ENCODE results near the gene PIK3AP1.
"Not testable (repeated sequence)": the region's sequence is repeated elsewhere in the genome, so short reads cannot be mapped to it uniquely, and the experiment has no call there.

Gene PIK3AP1

GRCh38 chr10:96720422-96721206 lies at the start of gene PIK3AP1:
Gene PIK3AP1, minus strand, starts transcription at chr10:96720514. Its CDS starts 120 bp downstream, at chr10:96720394.
- no peak within 1 kb of the TSS for H3K27ac ChIP-seq (ENCODE audit: low read length)
- H3K9me3 ChIP-seq (ENCODE audit: insufficient read depth, low read depth, low read length), result no peaks in the 10 kb centered on the region
- H3K9ac ChIP-seq (ENCODE audit: low read depth, low read length), result peak within 1 kb of the TSS; percentile 66; the same call in 1 of the 2 replicates
- no peaks in the 10 kb centered on the region for H3K36me3 ChIP-seq (ENCODE audit: insufficient read depth, low read depth, low read length)
- H3K4me1 ChIP-seq (ENCODE audit: insufficient read depth, low read length), result peaks cover 4% of the 10 kb centered on the region; the same call in 1 of the 2 replicates
- peak within 1 kb of the TSS; percentile 77 for H3K4me3 ChIP-seq (ENCODE audit: low read length)
- peaks cover 23% of the 10 kb centered on the region for H3K27me3 ChIP-seq (ENCODE audit: insufficient read depth, low read length)

- Histone ChIP-seq H3K9me3 (ENCODE audit: insufficient read depth, low read depth, low read length) (peaks cover 13% of the 10 kb centered on the region), H3K9ac (ENCODE audit: low read depth, low read length) (no peak overlapping the region), H3K4me3 (ENCODE audit: low read length) (no peak overlapping the region)
Measured at GRCh38 chr10:96768136-96768535, 47.8 kb upstream of the PIK3AP1 start.

GRCh38 chr10:96767611-96768010 lies 47.3 kb upstream of the PIK3AP1 start:
- no peaks in the 10 kb centered on the region for H3K4me1 ChIP-seq (ENCODE audit: insufficient read depth, low read length)
- H3K9me3 ChIP-seq (ENCODE audit: insufficient read depth, low read depth, low read length), result peaks cover 11% of the 10 kb centered on the region
- no peaks in the 10 kb centered on the region for H3K36me3 ChIP-seq (ENCODE audit: insufficient read depth, low read depth, low read length)

More at GRCh38 chr10:96768136-96768535, 47.8 kb upstream of the PIK3AP1 start:
- H3K27ac ChIP-seq (ENCODE audit: low read length), result no peak overlapping the region
- no peaks in the 10 kb centered on the region for H3K36me3 ChIP-seq (ENCODE audit: insufficient read depth, low read depth, low read length)
- no peaks in the 10 kb centered on the region for H3K27me3 ChIP-seq (ENCODE audit: insufficient read depth, low read length)
- H3K4me1 ChIP-seq (ENCODE audit: insufficient read depth, low read length), result no peaks in the 10 kb centered on the region

GRCh38 chr10:96765406-96766240 lies 45.3 kb upstream of the PIK3AP1 start:
- Histone ChIP-seq H3K36me3 (ENCODE audit: insufficient read depth, low read depth, low read length) (no peaks in the 10 kb centered on the region), H3K9me3 (ENCODE audit: insufficient read depth, low read depth, low read length) (no peaks in the 10 kb centered on the region; the same call in 1 of the 2 replicates), H3K27ac (ENCODE audit: low read length) (no peak overlapping the region), H3K9ac (ENCODE audit: low read depth, low read length) (no peak overlapping the region), H3K4me1 (ENCODE audit: insufficient read depth, low read length) (no peaks in the 10 kb centered on the region), H3K4me3 (ENCODE audit: low read length) (no peak overlapping the region), H3K27me3 (ENCODE audit: insufficient read depth, low read length) (no peaks in the 10 kb centered on the region)

More at GRCh38 chr10:96767611-96768010, 47.3 kb upstream of the PIK3AP1 start:
- no peak overlapping the region for H3K27ac ChIP-seq (ENCODE audit: low read length)
- H3K27me3 ChIP-seq (ENCODE audit: insufficient read depth, low read length), result no peaks in the 10 kb centered on the region
- no peak overlapping the region for H3K9ac ChIP-seq (ENCODE audit: low read depth, low read length)
- H3K4me3 ChIP-seq (ENCODE audit: low read length), result no peak overlapping the region

- no peaks in the 10 kb centered on the region for H3K27me3 ChIP-seq (ENCODE audit: insufficient read depth, low read length)
- H3K9ac ChIP-seq (ENCODE audit: low read depth, low read length), result no peak overlapping the region
- no peaks in the 10 kb centered on the region; the same call in 1 of the 2 replicates for H3K9me3 ChIP-seq (ENCODE audit: insufficient read depth, low read depth, low read length)
- no peaks in the 10 kb centered on the region for H3K4me1 ChIP-seq (ENCODE audit: insufficient read depth, low read length)
- no peaks in the 10 kb centered on the region for H3K36me3 ChIP-seq (ENCODE audit: insufficient read depth, low read depth, low read length)
- H3K27ac ChIP-seq (ENCODE audit: low read length), result no peak overlapping the region
- no peak overlapping the region for H3K4me3 ChIP-seq (ENCODE audit: low read length)
Measured at GRCh38 chr10:96764425-96765060, 44.2 kb upstream of the PIK3AP1 start.

- Histone ChIP-seq H3K4me1 (ENCODE audit: insufficient read depth, low read length) (no peaks in the 10 kb centered on the region), H3K27me3 (ENCODE audit: insufficient read depth, low read length) (no peaks in the 10 kb centered on the region), H3K27ac (ENCODE audit: low read length) (no peak overlapping the region), H3K36me3 (ENCODE audit: insufficient read depth, low read depth, low read length) (no peaks in the 10 kb centered on the region), H3K9me3 (ENCODE audit: insufficient read depth, low read depth, low read length) (no peaks in the 10 kb centered on the region), H3K9ac (ENCODE audit: low read depth, low read length) (no peak overlapping the region), H3K4me3 (ENCODE audit: low read length) (no peak overlapping the region)
Measured at GRCh38 chr10:96758423-96758822, 38.1 kb upstream of the PIK3AP1 start.

- Histone ChIP-seq H3K4me3 (ENCODE audit: low read length) (no peak overlapping the region), H3K4me1 (ENCODE audit: insufficient read depth, low read length) (no peaks in the 10 kb centered on the region), H3K27me3 (ENCODE audit: insufficient read depth, low read length) (no peaks in the 10 kb centered on the region), H3K36me3 (ENCODE audit: insufficient read depth, low read depth, low read length) (no peaks in the 10 kb centered on the region), H3K27ac (ENCODE audit: low read length) (no peak overlapping the region), H3K9me3 (ENCODE audit: insufficient read depth, low read depth, low read length) (no peaks in the 10 kb centered on the region), H3K9ac (ENCODE audit: low read depth, low read length) (no peak overlapping the region)
Measured at GRCh38 chr10:96756111-96756903, 36.0 kb upstream of the PIK3AP1 start.

- no peaks in the 10 kb centered on the region for H3K9me3 ChIP-seq (ENCODE audit: insufficient read depth, low read depth, low read length)
- no peaks in the 10 kb centered on the region for H3K36me3 ChIP-seq (ENCODE audit: insufficient read depth, low read depth, low read length)
- no peak overlapping the region for H3K27ac ChIP-seq (ENCODE audit: low read length)
- H3K4me1 ChIP-seq (ENCODE audit: insufficient read depth, low read length), result no peaks in the 10 kb centered on the region
- no peak overlapping the region for H3K9ac ChIP-seq (ENCODE audit: low read depth, low read length)
- H3K27me3 ChIP-seq (ENCODE audit: insufficient read depth, low read length), result no peaks in the 10 kb centered on the region
- no peak overlapping the region for H3K4me3 ChIP-seq (ENCODE audit: low read length)
Measured at GRCh38 chr10:96753956-96754355, 33.6 kb upstream of the PIK3AP1 start.

- Histone ChIP-seq H3K4me1 (ENCODE audit: insufficient read depth, low read length) (no peaks in the 10 kb centered on the region), H3K9me3 (ENCODE audit: insufficient read depth, low read depth, low read length) (no peaks in the 10 kb centered on the region), H3K4me3 (ENCODE audit: low read length) (no peak overlapping the region), H3K27ac (ENCODE audit: low read length) (no peak overlapping the region), H3K27me3 (ENCODE audit: insufficient read depth, low read length) (no peaks in the 10 kb centered on the region), H3K9ac (ENCODE audit: low read depth, low read length) (no peak overlapping the region), H3K36me3 (ENCODE audit: insufficient read depth, low read depth, low read length) (no peaks in the 10 kb centered on the region)
Measured at GRCh38 chr10:96752375-96752774, 32.1 kb upstream of the PIK3AP1 start.

- H3K27me3 ChIP-seq (ENCODE audit: insufficient read depth, low read length); H3K9ac ChIP-seq (ENCODE audit: low read depth, low read length); H3K9me3 ChIP-seq (ENCODE audit: insufficient read depth, low read depth, low read length); H3K4me1 ChIP-seq (ENCODE audit: insufficient read depth, low read length); H3K4me3 ChIP-seq (ENCODE audit: low read length); H3K27ac ChIP-seq (ENCODE audit: low read length); H3K36me3 ChIP-seq (ENCODE audit: insufficient read depth, low read depth, low read length): not testable (repeated sequence)
Measured at GRCh38 chr10:96750316-96750715, 30.0 kb upstream of the PIK3AP1 start.

Measured in iPS-20b (cell line).